ENCODE data around the gene MTREX.

MTREX gene

GRCh38 chr5:55429613-55430253, 121.9 kb downstream of the MTREX start:
- no peak for DNase-seq (ENCODE audit: low spot score)

GRCh38 chr5:55432549-55432948, 124.8 kb downstream of the MTREX start:
- no peak for DNase-seq (ENCODE audit: low spot score)

GRCh38 chr5:55437452-55437851, 129.7 kb downstream of the MTREX start:
- no peak for DNase-seq (ENCODE audit: low spot score)

GRCh38 chr5:55437859-55438206, 130.0 kb downstream of the MTREX start:
- DNase-seq (ENCODE audit: low spot score): no peak

GRCh38 chr5:55438998-55439397, 131.2 kb downstream of the MTREX start:
- no peak for DNase-seq (ENCODE audit: low spot score)

- peak; percentile 35 for DNase-seq (ENCODE audit: low spot score)
Observed at GRCh38 chr5:55440188-55440646, 132.4 kb downstream of the MTREX start.

- DNase-seq (ENCODE audit: low spot score): peak; percentile 20
Observed at GRCh38 chr5:55441107-55441771, 133.4 kb downstream of the MTREX start.

- no peak for DNase-seq (ENCODE audit: low spot score)
Observed at GRCh38 chr5:55441954-55442353, 134.2 kb downstream of the MTREX start.

GRCh38 chr5:55445791-55446190, 138.0 kb downstream of the MTREX start:
- no peak for DNase-seq (ENCODE audit: low spot score)

GRCh38 chr5:55446640-55447351, 139.0 kb downstream of the MTREX start:
- no peak for DNase-seq (ENCODE audit: low spot score)

- no peak for DNase-seq (ENCODE audit: low spot score)
Observed at GRCh38 chr5:55450050-55450765, 142.4 kb downstream of the MTREX start.

- DNase-seq (ENCODE audit: low spot score): no peak
Observed at GRCh38 chr5:55451976-55452375, 144.2 kb downstream of the MTREX start.

GRCh38 chr5:55453211-55453610, 145.4 kb downstream of the MTREX start:
- no peak for DNase-seq (ENCODE audit: low spot score)

GRCh38 chr5:55454282-55454681, 146.5 kb downstream of the MTREX start:
- DNase-seq (ENCODE audit: low spot score): no peak

- DNase-seq (ENCODE audit: low spot score): no peak
Observed at GRCh38 chr5:55456216-55456895, 148.6 kb downstream of the MTREX start.

GRCh38 chr5:55459572-55459971, 151.8 kb downstream of the MTREX start:
- DNase-seq (ENCODE audit: low spot score): no peak

- no peak for DNase-seq (ENCODE audit: low spot score)
Observed at GRCh38 chr5:55463613-55464012, 155.8 kb downstream of the MTREX start.

GRCh38 chr5:55467862-55468551, 160.2 kb downstream of the MTREX start:
- no peak for DNase-seq (ENCODE audit: low spot score)

- no peak for DNase-seq (ENCODE audit: low spot score)
Observed at GRCh38 chr5:55469839-55470238, 162.1 kb downstream of the MTREX start.

GRCh38 chr5:55470282-55470681, 162.5 kb downstream of the MTREX start:
- no peak for DNase-seq (ENCODE audit: low spot score)

- no peak for DNase-seq (ENCODE audit: low spot score)
Observed at GRCh38 chr5:55471468-55471867, 163.7 kb downstream of the MTREX start.
